Sigmoid colon (tissue), 4 donors: Measurements from ENCODE around the gene CLIC3.

Experiments used
- EP300 ChIP-seq, 4 donors: sonication (generic); formaldehyde crosslinking; IDR thresholded peaks; one replicate each; pipeline ENCODE4 v1.6.1; 2017; ENCODE audit warnings: antibody characterized with exemption in 4 of 4
- POLR2A ChIP-seq, 2 donors: fragments of 450-650 bp; IDR thresholded peaks; one replicate each; pipeline ENCODE4 v1.6.1; 2016; ENCODE audit warnings: antibody characterized with exemption in 2 of 2, mild to moderate bottlenecking in 2 of 2, moderate library complexity in 2 of 2

GRCh38 chr9:137045294-137046087 is 49.1 kb upstream of the CLIC3 start:
- TF ChIP-seq EP300 (IDR thresholded peaks at IDR 0.05): no peak
- no peak for TF ChIP-seq POLR2A (IDR thresholded peaks at IDR 0.05)
